GM21825 (cell line): ENCODE data around the gene L3MBTL4.

ENCODE experiments used
- ATAC-seq: cut with Tn5 transposase; IDR thresholded peaks from one replicate; pipeline ENCODE4 v1.9.1; 2021; ENCODE audit warnings: mild to moderate bottlenecking, moderate library complexity; ENCODE audit not compliant: unreplicated experiment

The L3MBTL4 gene

DNA sequence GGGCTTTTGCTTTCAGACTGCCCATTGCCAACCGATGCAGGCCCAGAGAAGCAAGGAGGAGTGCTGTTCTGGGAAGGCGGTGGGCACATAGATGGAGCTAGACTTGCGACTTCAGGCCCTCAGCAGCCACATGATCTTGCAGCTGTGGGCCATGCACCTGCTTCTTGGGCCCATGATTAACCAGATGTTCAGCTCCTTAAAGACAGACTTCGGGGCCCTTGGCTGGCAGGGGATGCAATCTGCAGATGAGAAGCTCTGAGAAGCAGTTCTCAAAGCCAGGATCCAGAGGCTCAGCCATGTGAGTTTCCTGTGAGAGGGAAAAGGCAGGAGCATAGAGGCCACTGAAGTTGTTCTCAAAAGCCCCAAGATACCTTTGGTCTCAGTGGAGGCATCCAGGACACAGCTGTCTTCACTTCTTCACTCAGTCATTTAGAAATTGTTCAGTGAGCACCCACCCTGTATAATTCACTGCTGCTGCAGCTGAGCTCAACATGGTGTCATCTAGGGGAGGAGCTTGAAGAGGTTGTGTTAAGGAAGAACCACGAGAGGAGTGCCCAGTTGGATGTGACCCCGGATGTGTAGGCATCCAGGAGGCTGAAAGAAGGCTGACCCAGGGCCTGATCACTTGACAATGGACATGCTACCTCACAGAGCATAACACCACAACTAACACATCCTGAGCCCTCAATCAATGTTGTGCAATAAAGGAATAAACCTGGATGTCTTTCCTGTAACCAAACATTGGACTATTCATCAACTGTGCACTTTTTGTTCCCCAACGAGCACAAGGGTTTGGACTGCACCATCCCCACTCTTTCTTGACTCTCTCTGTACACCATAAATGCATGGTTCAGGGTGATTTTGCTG, 474.7 kb downstream of the L3MBTL4 start:
- ATAC-seq: no peak

DNA sequence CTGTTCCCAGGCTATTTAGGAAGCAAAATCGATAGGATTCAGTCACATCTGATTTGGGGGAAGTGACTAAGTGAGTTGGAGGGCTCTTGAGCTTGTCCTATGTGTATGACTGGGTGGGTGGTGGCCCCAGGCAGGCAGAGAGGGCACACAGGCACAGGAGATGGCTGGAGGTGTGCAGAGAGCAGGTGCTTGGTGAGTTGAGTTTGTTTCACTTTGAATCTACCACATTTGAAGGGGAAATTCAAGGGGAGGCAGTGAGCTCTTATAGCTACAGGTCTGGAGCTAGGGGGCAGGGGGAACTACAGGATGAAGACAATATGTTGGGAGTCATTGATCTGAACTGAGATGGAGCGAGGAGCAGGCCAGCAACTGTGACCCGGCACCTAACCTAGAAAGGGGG, 476.9 kb downstream of the L3MBTL4 start:
- no peak for ATAC-seq

DNA sequence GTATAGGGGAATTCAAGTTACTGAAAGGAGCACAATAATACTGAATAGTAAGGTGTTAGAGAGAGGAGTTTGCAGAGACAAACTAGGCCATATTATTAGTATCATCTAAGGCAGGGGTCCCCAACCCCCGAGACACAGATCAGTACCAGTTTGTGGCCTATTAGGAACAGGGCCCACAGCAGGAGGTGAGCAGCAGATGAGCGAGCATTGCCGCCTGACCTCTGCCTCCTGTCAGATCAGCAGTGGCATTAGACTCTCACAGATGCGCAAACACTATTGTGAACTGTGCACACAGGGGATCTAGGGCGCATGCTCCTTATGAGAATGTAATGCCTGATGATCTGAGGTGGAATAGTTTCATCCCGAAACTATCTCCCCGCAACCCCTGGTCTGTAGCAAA, 477.6 kb downstream of the L3MBTL4 start:
- ATAC-seq: no peak

DNA sequence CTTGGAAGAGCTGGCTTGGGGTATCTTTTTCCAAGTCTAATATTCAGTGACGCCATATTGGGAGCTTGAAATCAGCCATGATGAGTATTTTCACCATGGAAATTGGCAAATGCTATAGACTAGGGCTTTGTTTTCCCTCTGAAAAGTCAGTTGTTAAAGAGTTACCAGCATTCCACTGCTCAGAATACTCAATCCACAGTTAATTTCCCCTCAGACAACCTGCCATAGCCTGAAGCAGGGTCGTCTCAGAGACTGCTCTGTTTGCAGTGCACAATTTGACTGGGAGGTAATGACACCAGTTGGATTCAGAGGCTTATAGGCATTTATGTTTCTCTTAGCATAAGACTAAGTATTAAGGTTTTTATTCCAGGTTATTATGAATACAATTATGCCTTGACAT, 483.9 kb downstream of the L3MBTL4 start:
- ATAC-seq: no peak

DNA sequence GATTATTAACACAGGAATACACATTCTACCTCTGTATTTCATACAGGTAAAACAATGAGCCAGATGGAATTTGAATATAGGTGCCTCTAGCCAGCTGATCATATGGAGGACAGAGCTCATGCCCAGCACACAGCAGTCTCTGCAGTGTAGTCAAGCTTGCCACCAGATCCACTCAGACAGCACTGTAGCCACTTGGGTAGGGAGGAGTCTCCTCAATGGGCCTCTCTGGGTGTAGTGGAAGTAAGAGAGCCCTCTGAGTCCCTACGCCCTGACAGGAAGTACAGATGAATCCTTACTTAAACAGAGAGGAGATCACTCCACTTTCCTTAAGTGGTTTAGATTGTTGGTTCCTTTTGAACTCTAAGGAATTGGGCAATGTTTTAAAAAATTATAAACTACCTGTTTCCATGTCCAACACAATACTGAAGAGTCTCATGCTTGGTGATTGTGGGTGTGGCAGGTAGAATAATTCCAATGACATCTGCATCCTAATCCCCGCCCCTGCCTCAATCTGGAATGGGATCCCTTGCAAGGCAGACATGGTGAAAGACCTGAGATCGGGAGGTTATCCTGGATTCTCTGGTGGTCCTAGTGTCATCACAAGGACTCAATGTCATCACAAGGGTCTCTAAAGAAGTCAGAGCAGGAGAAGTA, 496.4 kb downstream of the L3MBTL4 start:
- no peak for ATAC-seq

DNA sequence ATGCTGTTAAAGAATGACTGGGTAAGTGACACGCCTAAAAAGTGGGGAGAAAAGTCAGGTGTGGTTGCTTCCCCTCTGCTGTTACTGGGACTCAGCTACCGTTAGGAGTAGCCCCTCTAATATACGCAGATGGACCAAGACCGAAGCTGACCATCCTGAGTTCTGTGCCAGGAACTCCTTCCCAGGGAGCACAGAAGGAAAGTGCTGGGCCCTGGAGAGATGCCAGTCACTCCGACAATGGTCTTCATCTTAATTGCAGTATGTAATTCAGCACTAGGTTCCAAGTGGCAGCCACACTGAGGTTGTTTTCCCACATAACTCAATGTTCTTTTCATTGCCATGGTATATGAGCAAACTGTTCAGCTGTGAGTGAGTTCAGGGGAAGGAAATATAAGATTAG, 499.8 kb downstream of the L3MBTL4 start:
- ATAC-seq: no peak

DNA sequence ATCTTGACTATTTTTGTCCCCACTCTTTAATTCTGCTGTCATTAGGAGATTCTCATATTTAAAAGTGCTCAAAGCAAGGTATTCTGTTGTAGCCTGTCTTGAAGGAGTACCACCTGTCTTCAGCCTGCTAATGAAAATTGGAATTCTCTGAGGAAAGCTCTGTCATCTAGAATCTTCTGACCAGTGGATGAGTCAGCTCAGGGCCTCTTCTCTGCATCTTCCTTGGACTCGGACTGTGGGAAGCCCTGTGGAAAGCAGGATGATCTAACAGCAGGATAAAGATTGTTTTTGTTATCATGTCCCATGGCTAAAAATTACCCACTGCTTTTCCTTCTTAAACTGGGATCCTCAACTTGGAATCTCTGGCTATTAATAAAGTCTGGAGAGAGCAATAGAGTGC, 500.7 kb downstream of the L3MBTL4 start:
- ATAC-seq: no peak

DNA sequence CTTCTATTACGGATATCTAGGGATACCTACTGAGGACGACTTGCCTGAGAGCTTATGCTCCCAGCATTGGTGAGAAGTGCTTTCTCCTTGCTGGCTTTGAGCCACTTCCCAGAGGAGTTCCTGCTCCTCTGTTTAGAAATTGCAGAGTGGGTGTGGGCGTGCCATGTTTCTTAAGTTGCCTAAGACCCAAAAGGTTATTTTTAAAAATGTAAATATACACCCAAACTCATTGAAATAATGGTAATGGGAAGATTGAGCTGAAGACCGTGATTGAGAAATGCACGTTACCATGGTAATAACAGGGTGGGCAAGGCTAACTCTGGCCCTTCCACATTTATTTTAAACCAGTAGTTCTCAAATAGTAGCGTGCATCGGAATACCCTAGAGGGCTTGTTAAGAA, 502.1 kb downstream of the L3MBTL4 start:
- no peak for ATAC-seq

DNA sequence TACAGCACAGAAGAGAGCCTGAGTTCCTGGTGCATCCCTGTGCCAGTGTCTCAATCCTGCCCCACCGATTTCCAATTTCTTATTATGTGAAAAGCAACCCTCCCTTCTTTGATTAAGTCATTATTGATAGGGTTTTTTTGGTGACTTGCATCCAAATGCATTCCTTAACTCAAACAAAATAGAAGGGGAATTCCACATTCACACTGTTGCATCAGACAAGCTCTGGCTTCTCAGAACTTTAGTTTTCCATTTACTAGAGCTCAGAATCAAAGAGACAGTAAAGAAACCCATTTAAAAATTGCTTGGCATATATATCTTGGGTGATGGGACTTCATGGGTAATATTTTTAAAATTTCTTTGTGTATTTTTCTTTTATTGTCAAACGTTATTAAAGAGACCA, 505.6 kb downstream of the L3MBTL4 start:
- no peak for ATAC-seq
